Skeletal muscle satellite cell (primary cell): ENCODE measurements around the gene FBP1.
"Not testable (repeated sequence)": the region's sequence is repeated elsewhere in the genome, so short reads cannot be mapped to it uniquely, and the experiment has no call there.

Source experiments
- H3K27me3 ChIP-seq: 2 replicates; pipeline ENCODE4 v1.7.0; 2013; ENCODE audit warnings: low read length; ENCODE audit not compliant: control insufficient read depth, insufficient read depth
- H3K36me3 ChIP-seq: 2 replicates; pipeline ENCODE4 v1.7.0; 2013; ENCODE audit warnings: mild to moderate bottlenecking, control low read depth, low read length; ENCODE audit not compliant: insufficient read depth
- H3K4me1 ChIP-seq: 2 replicates; pipeline ENCODE4 v1.7.0; 2013; ENCODE audit warnings: low read length; ENCODE audit not compliant: control insufficient read depth, insufficient read depth
- H3K4me2 ChIP-seq: 2 replicates; pipeline ENCODE4 v1.7.0; 2013; ENCODE audit warnings: mild to moderate bottlenecking, low read length
- H3K4me3 ChIP-seq: 2 replicates; pipeline ENCODE4 v1.7.0; 2013; ENCODE audit warnings: low read length
- H3K9ac ChIP-seq: 2 replicates; pipeline ENCODE4 v1.7.0; 2013; ENCODE audit warnings: mild to moderate bottlenecking, low read depth, low read length, moderate library complexity
- H3K9me3 ChIP-seq: replicated peaks from 2 replicates; pipeline ENCODE4 v1.7.0; 2013; ENCODE audit warnings: mild to moderate bottlenecking, control low read depth, low read length

Gene FBP1

DNA sequence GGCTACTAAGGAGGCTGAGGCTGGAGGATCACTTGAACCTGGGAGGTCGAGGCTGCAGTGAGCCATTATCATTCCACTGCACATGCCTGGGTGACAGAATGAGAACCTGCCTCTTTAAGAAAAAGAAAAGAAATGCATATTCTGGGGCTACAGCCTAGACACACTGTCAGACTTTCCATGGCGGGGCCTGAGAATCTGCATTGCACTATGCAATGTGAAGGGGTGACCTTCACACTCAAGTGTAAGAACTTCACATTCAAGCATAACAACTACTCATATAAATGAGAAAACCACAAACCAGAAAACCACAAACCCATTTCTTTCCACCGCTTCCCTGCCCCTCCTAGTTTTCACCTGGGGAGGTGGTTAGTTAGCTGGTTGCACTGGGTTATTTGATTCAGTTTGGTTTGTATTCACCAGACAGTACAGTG, 27.7 kb downstream of the FBP1 start:
- no peaks in the 10 kb centered on the region for H3K9me3 ChIP-seq
- peaks cover 31% of the 10 kb centered on the region for H3K27me3 ChIP-seq
- no peak overlapping the region for H3K4me3 ChIP-seq
- no peak overlapping the region for H3K4me2 ChIP-seq
- H3K4me1 ChIP-seq, result no peaks in the 10 kb centered on the region
- H3K9ac ChIP-seq, result no peak overlapping the region
- no peaks in the 10 kb centered on the region for H3K36me3 ChIP-seq

DNA sequence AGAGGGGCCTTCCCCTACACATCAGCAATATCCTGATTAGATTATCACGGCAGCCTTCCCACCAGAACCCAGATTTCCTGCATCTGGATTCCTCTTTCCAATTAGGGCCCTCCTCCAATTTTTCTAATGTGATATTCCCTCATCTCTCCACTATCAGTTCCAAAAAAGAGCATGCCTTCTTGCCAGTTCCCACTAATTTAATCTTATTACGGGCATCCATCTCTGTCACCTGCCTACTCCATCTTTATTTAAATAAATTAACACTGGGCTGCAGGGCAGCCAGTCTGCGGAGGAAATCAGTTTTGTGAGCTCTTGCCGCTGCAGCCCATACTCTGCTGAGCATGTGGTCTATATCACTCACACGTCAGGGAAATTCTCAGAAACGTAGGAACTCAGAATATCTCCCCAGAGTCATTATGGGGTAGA, 29.1 kb downstream of the FBP1 start:
- Histone ChIP-seq H3K4me2 (no peak overlapping the region), H3K9me3 (no peaks in the 10 kb centered on the region), H3K4me1 (no peaks in the 10 kb centered on the region), H3K36me3 (no peaks in the 10 kb centered on the region), H3K4me3 (no peak overlapping the region), H3K27me3 (peaks cover 44% of the 10 kb centered on the region), H3K9ac (no peak overlapping the region)

DNA sequence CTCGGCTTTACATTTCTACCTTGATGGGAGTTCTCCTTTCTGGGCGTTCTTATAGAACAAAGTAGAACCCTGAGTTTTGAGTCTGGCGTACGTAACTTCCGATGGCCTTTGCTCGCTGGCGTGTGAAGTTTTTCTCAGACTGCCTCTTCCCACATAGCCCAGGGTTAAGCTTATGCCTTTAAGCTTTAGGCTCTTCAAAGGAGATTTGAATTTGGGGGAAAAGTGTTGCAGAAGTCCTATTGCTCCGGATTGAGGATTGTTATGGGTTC, 32.0 kb downstream of the FBP1 start:
- peaks cover 54% of the 10 kb centered on the region for H3K27me3 ChIP-seq
- no peak overlapping the region for H3K9ac ChIP-seq
- H3K4me2 ChIP-seq, result no peak overlapping the region
- H3K4me3 ChIP-seq, result no peak overlapping the region
- no peaks in the 10 kb centered on the region for H3K36me3 ChIP-seq
- no peaks in the 10 kb centered on the region for H3K9me3 ChIP-seq
- no peaks in the 10 kb centered on the region for H3K4me1 ChIP-seq

DNA sequence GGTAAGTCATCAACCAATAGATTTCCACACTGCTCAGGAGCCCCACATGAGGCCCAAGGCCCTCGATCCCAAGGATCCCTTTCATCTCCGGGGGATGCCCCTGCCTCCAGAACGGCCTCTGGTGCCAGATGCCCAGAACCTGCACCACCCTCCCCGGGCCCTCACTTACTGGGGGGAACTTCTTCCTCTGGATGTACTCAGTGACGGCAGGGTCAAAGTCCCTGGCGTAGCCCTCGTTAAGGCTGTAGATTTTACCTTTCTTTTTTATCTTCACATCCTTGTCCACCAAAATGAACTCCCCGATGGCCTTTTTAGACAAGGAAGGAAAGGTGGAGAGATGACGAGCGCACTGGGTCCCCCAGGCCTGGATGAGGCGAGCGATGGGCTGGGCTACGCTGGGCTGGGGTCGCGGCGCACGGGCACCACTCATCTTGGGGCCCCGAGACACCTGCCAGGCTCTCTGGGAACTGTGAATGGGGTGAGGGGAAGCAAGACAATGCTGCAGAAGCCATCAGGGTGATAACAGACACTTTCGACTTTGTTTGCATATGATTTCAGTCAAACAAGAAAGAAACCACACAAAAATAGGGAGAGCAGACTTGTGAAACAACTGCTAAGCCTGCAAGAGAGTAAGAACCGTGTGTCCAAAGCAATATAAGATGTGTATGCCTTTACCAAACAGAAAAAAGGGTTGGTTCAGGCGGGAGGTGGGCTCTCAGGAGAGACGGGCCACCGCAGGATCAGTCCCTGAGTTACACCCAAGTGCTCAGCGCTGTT, 32.5 kb downstream of the FBP1 start:
- H3K4me3 ChIP-seq, result no peak overlapping the region
- no peaks in the 10 kb centered on the region for H3K9me3 ChIP-seq
- no peak overlapping the region for H3K9ac ChIP-seq
- no peak overlapping the region for H3K4me2 ChIP-seq
- H3K4me1 ChIP-seq, result no peaks in the 10 kb centered on the region
- H3K27me3 ChIP-seq, result peaks cover 54% of the 10 kb centered on the region
- no peaks in the 10 kb centered on the region for H3K36me3 ChIP-seq

DNA sequence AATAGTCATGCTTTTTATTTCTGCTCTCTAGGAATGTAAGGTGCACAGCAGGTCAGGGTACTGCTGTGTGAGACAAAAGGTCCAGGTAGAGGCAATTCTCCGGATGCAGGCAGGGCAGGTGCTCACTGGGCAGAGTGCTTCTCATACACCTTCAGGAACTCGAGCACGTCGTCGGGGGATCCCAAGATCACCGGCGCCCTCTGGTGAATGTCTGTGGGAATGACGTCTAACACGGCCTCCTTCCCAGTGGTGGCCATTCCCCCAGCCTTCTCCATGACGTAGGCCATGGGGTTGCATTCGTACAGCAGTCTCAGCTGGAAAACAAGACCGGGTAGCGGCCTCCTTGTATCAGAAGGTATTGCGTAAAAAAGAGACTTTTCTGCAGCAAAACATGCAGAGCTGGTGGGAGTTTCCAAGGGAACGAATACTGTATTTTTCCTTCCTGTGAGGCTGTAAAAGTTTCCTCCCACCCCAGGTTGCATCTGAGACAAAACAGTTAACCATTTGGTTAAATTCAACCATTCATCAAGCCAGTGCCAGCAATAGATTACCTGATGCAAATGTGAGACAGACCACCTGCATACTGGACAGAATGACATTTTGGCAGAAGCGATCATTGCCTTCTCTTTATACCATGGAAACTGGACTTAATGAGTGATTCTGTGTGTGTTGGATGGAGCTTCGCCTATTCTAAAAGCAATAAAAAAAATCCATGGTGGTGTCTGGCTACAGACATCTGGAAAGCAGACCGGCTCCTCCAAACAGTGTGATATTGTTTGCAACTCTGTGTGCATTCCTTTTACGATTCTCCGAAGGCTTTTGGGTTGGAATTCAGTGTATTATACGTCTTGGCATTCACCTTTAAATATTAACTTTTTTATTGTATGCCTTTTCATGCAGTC, 35.8 kb downstream of the FBP1 start:
- H3K9me3 ChIP-seq, result no peaks in the 10 kb centered on the region
- H3K36me3 ChIP-seq, result no peaks in the 10 kb centered on the region
- H3K9ac ChIP-seq, result no peak overlapping the region
- no peak overlapping the region for H3K4me3 ChIP-seq
- peaks cover 49% of the 10 kb centered on the region for H3K27me3 ChIP-seq
- H3K4me2 ChIP-seq, result no peak overlapping the region
- no peaks in the 10 kb centered on the region for H3K4me1 ChIP-seq

DNA sequence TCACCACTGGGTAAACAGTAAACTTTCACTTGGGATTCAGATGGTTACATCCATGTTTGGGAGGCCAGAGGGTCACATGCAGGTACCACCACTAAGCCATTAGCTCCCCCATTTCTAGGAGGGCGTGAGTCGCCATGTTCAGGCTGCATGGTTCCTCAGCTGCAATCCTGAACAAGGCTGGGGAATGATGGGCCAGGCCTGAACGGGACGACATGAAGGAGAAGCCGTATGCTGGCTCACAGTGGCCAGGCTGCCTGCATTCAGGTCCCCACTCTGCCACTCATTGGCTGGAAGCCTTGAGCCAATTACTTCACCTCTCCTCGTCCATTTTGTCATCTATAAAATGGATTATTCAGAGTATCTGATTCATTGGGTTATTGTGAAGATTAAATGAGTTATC, 36.7 kb downstream of the FBP1 start:
- no peaks in the 10 kb centered on the region for H3K36me3 ChIP-seq
- H3K4me2 ChIP-seq, result no peak overlapping the region
- peaks cover 44% of the 10 kb centered on the region for H3K27me3 ChIP-seq
- no peak overlapping the region for H3K4me3 ChIP-seq
- H3K9me3 ChIP-seq, result no peaks in the 10 kb centered on the region
- no peak overlapping the region for H3K9ac ChIP-seq
- H3K4me1 ChIP-seq, result no peaks in the 10 kb centered on the region

DNA sequence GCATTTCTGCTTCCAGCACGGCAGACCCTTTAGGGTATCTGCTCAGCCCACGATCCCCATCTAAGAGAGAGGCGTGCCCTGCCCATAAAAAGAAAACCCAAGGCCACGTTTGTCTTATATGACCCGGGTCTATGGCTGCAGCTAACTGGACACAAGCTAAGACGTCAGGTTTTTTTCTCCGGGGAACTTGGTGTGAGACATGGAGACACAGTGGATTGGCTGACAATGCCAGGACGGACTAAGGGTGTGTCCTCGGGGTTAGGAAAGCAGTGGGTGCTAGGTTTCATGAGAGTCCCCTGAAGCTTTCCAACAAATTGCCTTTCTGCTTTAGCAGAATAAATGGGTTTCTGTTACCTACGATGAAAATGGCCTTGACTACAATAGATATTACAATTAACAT, 38.6 kb downstream of the FBP1 start:
- H3K4me3 ChIP-seq, result no peak overlapping the region
- H3K27me3 ChIP-seq, result peaks cover 36% of the 10 kb centered on the region
- no peaks in the 10 kb centered on the region for H3K9me3 ChIP-seq
- no peak overlapping the region for H3K4me2 ChIP-seq
- H3K9ac ChIP-seq, result no peak overlapping the region
- H3K4me1 ChIP-seq, result no peaks in the 10 kb centered on the region
- H3K36me3 ChIP-seq, result no peaks in the 10 kb centered on the region

DNA sequence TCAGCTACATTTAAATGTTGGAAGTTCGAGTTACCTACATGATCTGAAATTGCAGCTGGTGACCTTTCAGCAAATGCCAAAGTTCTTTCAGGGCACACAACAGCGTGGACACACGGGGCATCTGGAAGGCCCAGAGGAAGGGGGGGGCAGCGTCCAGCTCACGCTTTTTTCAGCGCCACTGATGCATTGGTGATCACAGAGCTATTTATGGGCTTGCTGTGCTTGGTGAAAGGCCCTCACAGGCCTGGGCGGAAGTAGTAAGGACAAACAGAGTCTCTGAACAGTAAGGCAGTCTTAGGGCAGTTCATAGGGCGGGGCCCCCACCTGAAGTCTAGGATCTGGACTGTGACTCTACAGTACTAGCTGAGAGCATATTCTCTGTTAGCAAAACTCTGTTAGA, 39.1 kb downstream of the FBP1 start:
- peaks cover 36% of the 10 kb centered on the region for H3K27me3 ChIP-seq
- no peak overlapping the region for H3K4me2 ChIP-seq
- no peak overlapping the region for H3K4me3 ChIP-seq
- H3K9me3 ChIP-seq, result no peaks in the 10 kb centered on the region
- no peaks in the 10 kb centered on the region for H3K36me3 ChIP-seq
- H3K4me1 ChIP-seq, result no peaks in the 10 kb centered on the region
- H3K9ac ChIP-seq, result no peak overlapping the region

DNA sequence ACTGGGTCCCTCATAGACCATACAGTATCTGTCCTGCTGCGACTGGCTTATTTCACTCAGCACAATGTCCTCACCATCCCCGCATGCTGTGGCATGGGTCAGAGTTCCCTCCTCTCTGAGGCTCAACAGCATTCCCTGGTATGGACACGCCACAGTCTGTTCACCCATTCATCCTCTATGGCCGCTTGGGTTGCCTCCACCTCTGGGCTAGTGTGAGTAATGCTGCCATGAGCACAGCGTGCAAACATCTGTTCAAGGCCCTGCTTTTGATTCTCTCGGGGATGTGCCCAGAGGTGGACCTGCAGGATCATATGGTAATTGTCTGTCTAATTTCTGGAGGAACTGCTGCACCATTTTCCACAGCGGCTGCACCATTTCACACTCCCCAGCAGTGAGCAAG, 40.2 kb downstream of the FBP1 start:
- Histone ChIP-seq H3K9ac (no peak overlapping the region), H3K9me3 (no peaks in the 10 kb centered on the region)

DNA sequence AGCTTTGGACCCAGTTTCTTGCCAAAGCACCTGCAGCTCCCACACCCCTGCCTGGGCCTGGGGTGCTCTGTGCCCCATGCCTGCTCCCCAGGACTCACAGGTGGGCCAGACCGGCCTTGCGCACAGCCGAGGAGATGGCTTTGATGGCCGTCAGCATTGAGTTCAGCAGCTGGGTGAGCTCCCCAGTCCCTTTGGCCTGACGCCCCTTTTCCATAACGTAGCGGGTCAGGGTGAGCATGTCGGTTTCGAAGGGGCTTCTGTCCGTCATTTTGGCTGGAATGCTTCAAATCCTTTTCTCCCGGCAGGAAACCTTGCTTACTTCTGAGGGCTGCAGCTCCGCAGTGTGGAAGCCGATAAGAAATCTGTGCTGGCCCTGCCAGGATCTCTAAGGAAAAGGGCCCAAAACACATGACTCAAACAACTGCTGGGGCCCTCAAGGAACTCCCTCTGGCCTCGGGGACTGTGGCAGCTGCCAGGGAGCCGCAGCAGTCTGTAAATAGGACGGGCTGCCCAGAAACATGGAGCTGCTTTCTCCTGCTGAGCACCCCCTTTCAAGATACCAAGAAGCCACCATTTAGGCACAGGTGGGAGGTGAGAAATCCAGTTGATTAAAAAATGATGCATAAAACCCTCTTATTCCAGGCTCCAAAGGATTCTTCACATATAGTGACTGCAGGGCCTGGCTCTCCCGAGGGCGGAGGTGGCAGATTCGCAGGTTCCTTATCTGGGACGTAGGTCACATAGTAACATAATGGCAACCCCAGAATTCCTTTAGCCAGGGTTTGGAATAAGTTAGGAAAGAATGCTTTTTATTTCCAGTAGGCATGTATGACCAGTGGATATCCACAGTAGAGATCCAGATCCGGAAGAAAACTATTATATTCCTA, 45.6 kb downstream of the FBP1 start, which contains the start of gene FBP2:
FBP2 (minus strand) TSS at position 366 of the 887 bp plus-strand sequence; CDS start at position 268, 98 bp downstream.
- Histone ChIP-seq H3K36me3 (no peaks in the 10 kb centered on the region), H3K4me1 (no peaks in the 10 kb centered on the region), H3K9me3 (no peaks in the 10 kb centered on the region), H3K27me3 (peaks cover 41% of the 10 kb centered on the region), H3K4me2 (no peak within 1 kb of the TSS), H3K4me3 (no peak within 1 kb of the TSS), H3K9ac (no peak within 1 kb of the TSS)

More for the DNA sequence above, 40.2 kb downstream of the FBP1 start:
- Histone ChIP-seq H3K4me2 (no peak overlapping the region), H3K4me1 (no peaks in the 10 kb centered on the region), H3K36me3 (no peaks in the 10 kb centered on the region), H3K27me3 (peaks cover 29% of the 10 kb centered on the region), H3K4me3 (no peak overlapping the region)

DNA sequence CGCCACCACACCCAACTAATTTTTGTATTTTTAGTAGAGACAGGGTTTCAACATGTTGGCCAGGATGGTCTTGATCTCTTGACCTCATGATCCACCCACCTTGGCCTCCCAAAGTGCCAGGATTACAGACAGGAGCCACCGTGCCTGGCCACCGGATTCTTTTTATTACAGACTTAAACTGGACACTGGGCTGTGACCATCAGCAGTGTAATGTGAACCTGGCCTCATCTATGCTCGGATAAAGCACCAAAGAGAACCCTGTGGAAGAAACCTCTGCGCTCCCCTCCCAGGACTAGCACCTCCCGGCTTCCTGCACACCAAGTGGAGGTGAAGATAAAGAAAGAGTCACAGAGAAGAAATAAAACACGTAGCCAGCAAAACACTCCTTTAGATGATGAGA, 46.6 kb downstream of the FBP1 start:
- H3K4me2 ChIP-seq, H3K4me1 ChIP-seq, H3K4me3 ChIP-seq, H3K9me3 ChIP-seq, H3K9ac ChIP-seq, H3K36me3 ChIP-seq: not testable (repeated sequence)
- peaks cover 41% of the 10 kb centered on the region for H3K27me3 ChIP-seq
